HEK293 (cell line): ENCODE measurements around the gene GLIPR1L2.

Experiments
- CTCF ChIA-PET: fragments of 350-600 bp; formaldehyde crosslinking; extraction: SDS; loops from one replicate; lab custom pipeline; 2021; ENCODE audit warnings: antibody characterized with exemption; lab: Yijun Ruan, JAX
- POLR2A ChIA-PET: fragments of 300-600 bp; formaldehyde crosslinking; extraction: SDS; loops from one replicate; lab custom pipeline; 2020; ENCODE audit warnings: antibody characterized with exemption, inconsistent platforms; lab: Yijun Ruan, JAX
- H3K27ac ChIP-seq: fragments of 200-500 bp; sonication (Bioruptor generic); 2 replicates; pipeline ENCODE4 v1.5.1; 2014; ENCODE audit warnings: low read depth, low read length, control low read depth, inconsistent platforms; ENCODE audit errors: extremely low read depth
- H3K36me3 ChIP-seq, 2 experiments: fragments of 200-500 bp in 1 of 2; sonication (Bioruptor generic) in 1 of 2; 1 replicate in 1 of 2; 2 replicates in 1 of 2; pipeline ENCODE4 v1.5.1; 2014 to 2017; ENCODE audit warnings: inconsistent platforms in 2 of 2, low read length in 2 of 2; ENCODE audit not compliant: control insufficient read depth in 2 of 2, insufficient read depth in 1 of 2
- H3K4me1 ChIP-seq: fragments of 200-500 bp; sonication (Bioruptor generic); 2 replicates; pipeline ENCODE4 v1.5.1; 2014; ENCODE audit warnings: mild to moderate bottlenecking, low read length, inconsistent platforms; ENCODE audit not compliant: control insufficient read depth, insufficient read depth
- H3K4me3 ChIP-seq: 2 replicates; pipeline ENCODE4 v1.5.1; 2011; ENCODE audit warnings: low read depth, mild to moderate bottlenecking, control low read depth, low read length, moderate library complexity
- H3K9me3 ChIP-seq: fragments of 200-500 bp; sonication (Bioruptor generic); 2 replicates; pipeline ENCODE4 v1.5.1; 2014; ENCODE audit warnings: low read depth, low read length, inconsistent platforms; ENCODE audit not compliant: control insufficient read depth, insufficient read depth
- GFI1B ChIP-seq: fragments of 450-650 bp; formaldehyde crosslinking; IDR thresholded peaks from 2 replicates; pipeline ENCODE4 v1.5.1; 2016; ENCODE audit warnings: missing biosample characterization, missing genetic modification characterization
- REPIN1 ChIP-seq: fragments of 450-650 bp; formaldehyde crosslinking; IDR thresholded peaks from 2 replicates; pipeline ENCODE4 v1.5.1; 2017; ENCODE audit warnings: missing biosample characterization, missing genetic modification characterization, low read depth
- SP3 ChIP-seq: fragments of 450-650 bp; formaldehyde crosslinking; IDR thresholded peaks from 2 replicates; pipeline ENCODE4 v1.5.1; 2016; ENCODE audit warnings: missing biosample characterization, missing genetic modification characterization
- SP7 ChIP-seq: fragments of 450-650 bp; formaldehyde crosslinking; IDR thresholded peaks from 2 replicates; pipeline ENCODE4 v1.5.1; 2016; ENCODE audit warnings: missing biosample characterization, missing genetic modification characterization
- YY1 ChIP-seq: fragments of 450-650 bp; formaldehyde crosslinking; IDR thresholded peaks from 2 replicates; pipeline ENCODE4 v1.5.1; 2018; ENCODE audit warnings: missing biosample characterization, missing genetic modification characterization
- ZBTB48 ChIP-seq: fragments of 450-650 bp; formaldehyde crosslinking; IDR thresholded peaks from 2 replicates; pipeline ENCODE4 v1.5.1; 2016; ENCODE audit warnings: missing biosample characterization, missing genetic modification characterization
- ZNF132 ChIP-seq: fragments of 450-650 bp; formaldehyde crosslinking; IDR thresholded peaks from 2 replicates; pipeline ENCODE4 v1.5.1; 2017; ENCODE audit warnings: missing biosample characterization, missing genetic modification characterization, borderline replicate concordance
- ZNF157 ChIP-seq: fragments of 450-650 bp; formaldehyde crosslinking; IDR thresholded peaks from 2 replicates; pipeline ENCODE4 v1.5.1; 2016; ENCODE audit warnings: missing biosample characterization, missing genetic modification characterization
- ZNF169 ChIP-seq: fragments of 450-650 bp; formaldehyde crosslinking; IDR thresholded peaks from 2 replicates; pipeline ENCODE4 v1.5.1; 2016; ENCODE audit warnings: missing biosample characterization, missing genetic modification characterization
- ZNF184 ChIP-seq: fragments of 450-650 bp; IDR thresholded peaks from 2 replicates; pipeline ENCODE4 v1.5.1; 2018; ENCODE audit warnings: missing biosample characterization, mild to moderate bottlenecking, missing genetic modification characterization
- ZNF202 ChIP-seq: fragments of 450-650 bp; formaldehyde crosslinking; IDR thresholded peaks from 2 replicates; pipeline ENCODE4 v1.5.1; 2016; ENCODE audit warnings: missing biosample characterization, missing genetic modification characterization, borderline replicate concordance
- ZNF214 ChIP-seq: fragments of 450-650 bp; formaldehyde crosslinking; IDR thresholded peaks from 2 replicates; pipeline ENCODE4 v1.5.1; 2017; ENCODE audit warnings: missing biosample characterization, mild to moderate bottlenecking, missing genetic modification characterization, borderline replicate concordance
- ZNF239 ChIP-seq: fragments of 450-650 bp; formaldehyde crosslinking; IDR thresholded peaks from 2 replicates; pipeline ENCODE4 v1.5.1; 2016; ENCODE audit warnings: missing biosample characterization, missing genetic modification characterization
- ZNF335 ChIP-seq: fragments of 450-650 bp; formaldehyde crosslinking; conservative IDR thresholded peaks from 2 replicates; pipeline ENCODE4 v1.5.1; 2016; ENCODE audit warnings: missing biosample characterization, missing genetic modification characterization
- ZNF341 ChIP-seq: fragments of 450-650 bp; formaldehyde crosslinking; IDR thresholded peaks from 2 replicates; pipeline ENCODE4; 2016; ENCODE audit warnings: low read depth, missing biosample characterization, missing genetic modification characterization
- ZNF426 ChIP-seq: fragments of 450-650 bp; formaldehyde crosslinking; IDR thresholded peaks from 2 replicates; pipeline ENCODE4 v1.5.1; 2017; ENCODE audit warnings: missing biosample characterization, missing genetic modification characterization, mild to moderate bottlenecking, inconsistent platforms, moderate library complexity
- ZNF510 ChIP-seq: fragments of 450-650 bp; formaldehyde crosslinking; IDR thresholded peaks from 2 replicates; pipeline ENCODE4 v1.5.1; 2018; ENCODE audit warnings: mild to moderate bottlenecking, missing genetic modification characterization, missing biosample characterization; ENCODE audit not compliant: insufficient replicate concordance
- ZNF555 ChIP-seq: fragments of 450-650 bp; formaldehyde crosslinking; conservative IDR thresholded peaks from 2 replicates; pipeline ENCODE4 v1.5.1; 2017; ENCODE audit warnings: missing biosample characterization, mild to moderate bottlenecking, missing genetic modification characterization, inconsistent platforms
- ZNF670 ChIP-seq: fragments of 450-650 bp; formaldehyde crosslinking; IDR thresholded peaks from 2 replicates; pipeline ENCODE4 v1.5.1; 2016; ENCODE audit warnings: missing biosample characterization, missing genetic modification characterization, low read depth
- ZNF777 ChIP-seq: fragments of 450-650 bp; formaldehyde crosslinking; IDR thresholded peaks from 2 replicates; pipeline ENCODE4 v1.5.1; 2017; ENCODE audit warnings: missing biosample characterization, missing genetic modification characterization, borderline replicate concordance
- TF ChIP-seq, protein P1 (sequence below): fragments of 450-650 bp; formaldehyde crosslinking; IDR thresholded peaks from 2 replicates; pipeline ENCODE4 v1.5.1; 2016; ENCODE audit warnings: missing biosample characterization, missing genetic modification characterization
- TF ChIP-seq, protein P2 (sequence below): fragments of 450-650 bp; formaldehyde crosslinking; IDR thresholded peaks from 2 replicates; pipeline ENCODE4 v1.5.1; 2016; ENCODE audit warnings: missing biosample characterization, missing genetic modification characterization, borderline replicate concordance
- TF ChIP-seq, protein P3 (sequence below): fragments of 450-650 bp; formaldehyde crosslinking; IDR thresholded peaks from 2 replicates; pipeline ENCODE4 v1.5.1; 2017; ENCODE audit warnings: missing biosample characterization, missing genetic modification characterization

GLIPR1L2 gene

DNA sequence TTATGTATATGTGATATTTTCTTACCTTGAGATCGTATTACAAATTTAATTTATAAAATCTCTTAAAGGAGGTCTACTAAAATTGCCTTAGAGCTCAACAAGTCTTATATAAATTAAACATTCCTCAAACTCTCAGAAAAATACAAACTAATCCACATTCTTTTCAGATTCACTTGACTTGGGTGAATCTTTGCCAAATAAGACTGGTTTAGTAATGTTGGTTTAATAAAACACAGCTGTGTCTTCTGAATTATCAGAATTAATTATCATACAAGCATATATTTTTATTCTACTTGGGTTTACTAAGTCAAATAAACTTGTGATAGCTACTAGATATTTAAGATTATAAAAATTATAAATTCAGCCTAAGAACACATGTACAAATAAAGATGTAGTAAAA is 13.3 kb downstream of the GLIPR1L2 start:
- CTCF ChIA-PET = no interaction called here
- no peak overlapping the region for H3K27ac ChIP-seq
- no peaks in the 10 kb centered on the region for H3K9me3 ChIP-seq
- H3K4me3 ChIP-seq = no peak overlapping the region
- H3K36me3 ChIP-seq = no peaks in the 10 kb centered on the region
- no peaks in the 10 kb centered on the region for H3K4me1 ChIP-seq
- TF ChIP-seq ZNF555 = no peak
- TF ChIP-seq, protein P1, sequence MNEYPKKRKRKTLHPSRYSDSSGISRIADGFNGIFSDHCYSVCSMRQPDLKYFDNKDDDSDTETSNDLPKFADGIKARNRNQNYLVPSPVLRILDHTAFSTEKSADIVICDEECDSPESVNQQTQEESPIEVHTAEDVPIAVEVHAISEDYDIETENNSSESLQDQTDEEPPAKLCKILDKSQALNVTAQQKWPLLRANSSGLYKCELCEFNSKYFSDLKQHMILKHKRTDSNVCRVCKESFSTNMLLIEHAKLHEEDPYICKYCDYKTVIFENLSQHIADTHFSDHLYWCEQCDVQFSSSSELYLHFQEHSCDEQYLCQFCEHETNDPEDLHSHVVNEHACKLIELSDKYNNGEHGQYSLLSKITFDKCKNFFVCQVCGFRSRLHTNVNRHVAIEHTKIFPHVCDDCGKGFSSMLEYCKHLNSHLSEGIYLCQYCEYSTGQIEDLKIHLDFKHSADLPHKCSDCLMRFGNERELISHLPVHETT (tag by site-specific recombination) = no peak
- no peak for TF ChIP-seq ZNF670 (tag by site-specific recombination)
- no peak for TF ChIP-seq ZNF239 (tag by site-specific recombination)
- TF ChIP-seq GFI1B (tag by site-specific recombination) = no peak
- no peak for TF ChIP-seq ZNF202 (tag by site-specific recombination)
- TF ChIP-seq ZNF184 (tag by site-specific recombination) = no peak
- no peak for TF ChIP-seq ZNF335 (tag by site-specific recombination)
- TF ChIP-seq ZNF341 = no peak
- no peak for TF ChIP-seq ZNF777
- TF ChIP-seq ZNF157 (tag by site-specific recombination) = no peak
- TF ChIP-seq, all 188 proteins: peak for 0
- POLR2A ChIA-PET = no interaction called here

DNA sequence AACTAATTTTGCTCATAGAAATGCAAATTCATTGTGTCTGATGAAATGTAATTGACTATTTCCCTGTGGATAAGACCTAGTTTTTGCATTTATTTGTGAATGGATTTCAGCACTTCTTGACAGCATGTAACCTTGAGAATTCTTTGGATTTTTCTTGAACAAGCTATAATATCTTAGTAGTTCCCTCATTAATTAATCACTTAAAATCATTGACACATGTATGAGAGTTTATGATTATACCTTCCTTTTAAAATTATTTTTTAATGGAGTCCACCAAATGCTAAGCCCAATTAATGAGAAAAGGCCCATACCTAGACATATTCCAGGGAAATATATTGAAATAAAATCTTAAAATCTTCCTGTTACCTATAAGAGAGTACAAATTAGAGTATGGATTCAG is 16.8 kb downstream of the GLIPR1L2 start:
- TF ChIP-seq REPIN1 (tag by site-specific recombination) (no peak), ZNF510 (tag by site-specific recombination) (peak; percentile 91)
- CTCF ChIA-PET = interaction anchor here (0.9 to 1.5 kb wide), 2 partner anchors 12 to 16 kb away, joined by 3 to 4 read pairs; no protein-coding TSS in a partner anchor
- no peak overlapping the region for H3K27ac ChIP-seq
- POLR2A ChIA-PET = no interaction called here
- H3K4me3 ChIP-seq = no peak overlapping the region
- H3K36me3 ChIP-seq = no peaks in the 10 kb centered on the region
- no peaks in the 10 kb centered on the region for H3K4me1 ChIP-seq
- H3K9me3 ChIP-seq = no peaks in the 10 kb centered on the region

DNA sequence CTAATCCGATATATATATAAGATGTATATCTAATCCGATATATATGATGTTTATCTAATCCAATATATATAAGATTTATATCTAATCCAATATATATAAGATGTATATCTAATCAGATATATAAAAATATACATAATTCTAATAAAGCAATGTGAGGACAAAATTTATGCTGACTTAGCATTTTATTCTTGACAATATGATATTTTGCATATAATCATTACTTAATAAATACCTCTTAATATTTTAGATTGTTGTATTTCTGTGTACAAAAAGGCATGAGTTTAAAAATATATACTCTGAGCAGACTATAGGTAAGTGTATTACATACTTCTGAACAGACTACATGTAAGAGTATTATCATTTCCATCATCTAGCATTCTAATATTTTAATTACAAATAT is 18.9 kb downstream of the GLIPR1L2 start:
- TF ChIP-seq ZNF555 = no peak
- TF ChIP-seq, protein P2, sequence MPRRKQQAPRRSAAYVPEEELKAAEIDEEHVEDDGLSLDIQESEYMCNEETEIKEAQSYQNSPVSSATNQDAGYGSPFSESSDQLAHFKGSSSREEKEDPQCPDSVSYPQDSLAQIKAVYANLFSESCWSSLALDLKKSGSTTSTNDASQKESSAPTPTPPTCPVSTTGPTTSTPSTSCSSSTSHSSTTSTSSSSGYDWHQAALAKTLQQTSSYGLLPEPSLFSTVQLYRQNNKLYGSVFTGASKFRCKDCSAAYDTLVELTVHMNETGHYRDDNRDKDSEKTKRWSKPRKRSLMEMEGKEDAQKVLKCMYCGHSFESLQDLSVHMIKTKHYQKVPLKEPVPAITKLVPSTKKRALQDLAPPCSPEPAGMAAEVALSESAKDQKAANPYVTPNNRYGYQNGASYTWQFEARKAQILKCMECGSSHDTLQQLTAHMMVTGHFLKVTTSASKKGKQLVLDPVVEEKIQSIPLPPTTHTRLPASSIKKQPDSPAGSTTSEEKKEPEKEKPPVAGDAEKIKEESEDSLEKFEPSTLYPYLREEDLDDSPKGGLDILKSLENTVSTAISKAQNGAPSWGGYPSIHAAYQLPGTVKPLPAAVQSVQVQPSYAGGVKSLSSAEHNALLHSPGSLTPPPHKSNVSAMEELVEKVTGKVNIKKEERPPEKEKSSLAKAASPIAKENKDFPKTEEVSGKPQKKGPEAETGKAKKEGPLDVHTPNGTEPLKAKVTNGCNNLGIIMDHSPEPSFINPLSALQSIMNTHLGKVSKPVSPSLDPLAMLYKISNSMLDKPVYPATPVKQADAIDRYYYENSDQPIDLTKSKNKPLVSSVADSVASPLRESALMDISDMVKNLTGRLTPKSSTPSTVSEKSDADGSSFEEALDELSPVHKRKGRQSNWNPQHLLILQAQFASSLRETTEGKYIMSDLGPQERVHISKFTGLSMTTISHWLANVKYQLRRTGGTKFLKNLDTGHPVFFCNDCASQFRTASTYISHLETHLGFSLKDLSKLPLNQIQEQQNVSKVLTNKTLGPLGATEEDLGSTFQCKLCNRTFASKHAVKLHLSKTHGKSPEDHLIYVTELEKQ (tag by site-specific recombination) = no peak
- no peak for TF ChIP-seq SP7 (tag by site-specific recombination)
- no peak for TF ChIP-seq SP3 (tag by site-specific recombination)
- no peak for TF ChIP-seq ZNF169 (tag by site-specific recombination)
- TF ChIP-seq ZNF426 = no peak
- TF ChIP-seq YY1 (tag by site-specific recombination) = no peak
- TF ChIP-seq ZNF132 = no peak
- TF ChIP-seq ZBTB48 = no peak
- TF ChIP-seq ZNF214 (tag by site-specific recombination) = no peak
- TF ChIP-seq, protein P3, sequence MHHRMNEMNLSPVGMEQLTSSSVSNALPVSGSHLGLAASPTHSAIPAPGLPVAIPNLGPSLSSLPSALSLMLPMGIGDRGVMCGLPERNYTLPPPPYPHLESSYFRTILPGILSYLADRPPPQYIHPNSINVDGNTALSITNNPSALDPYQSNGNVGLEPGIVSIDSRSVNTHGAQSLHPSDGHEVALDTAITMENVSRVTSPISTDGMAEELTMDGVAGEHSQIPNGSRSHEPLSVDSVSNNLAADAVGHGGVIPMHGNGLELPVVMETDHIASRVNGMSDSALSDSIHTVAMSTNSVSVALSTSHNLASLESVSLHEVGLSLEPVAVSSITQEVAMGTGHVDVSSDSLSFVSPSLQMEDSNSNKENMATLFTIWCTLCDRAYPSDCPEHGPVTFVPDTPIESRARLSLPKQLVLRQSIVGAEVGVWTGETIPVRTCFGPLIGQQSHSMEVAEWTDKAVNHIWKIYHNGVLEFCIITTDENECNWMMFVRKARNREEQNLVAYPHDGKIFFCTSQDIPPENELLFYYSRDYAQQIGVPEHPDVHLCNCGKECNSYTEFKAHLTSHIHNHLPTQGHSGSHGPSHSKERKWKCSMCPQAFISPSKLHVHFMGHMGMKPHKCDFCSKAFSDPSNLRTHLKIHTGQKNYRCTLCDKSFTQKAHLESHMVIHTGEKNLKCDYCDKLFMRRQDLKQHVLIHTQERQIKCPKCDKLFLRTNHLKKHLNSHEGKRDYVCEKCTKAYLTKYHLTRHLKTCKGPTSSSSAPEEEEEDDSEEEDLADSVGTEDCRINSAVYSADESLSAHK = no peak
- H3K4me3 ChIP-seq = no peak overlapping the region
- CTCF ChIA-PET = interaction anchor here (0.7 kb wide), 1 partner anchor 14 kb away, joined by 5 read pairs; no protein-coding TSS in a partner anchor

More for the DNA sequence above, 18.9 kb downstream of the GLIPR1L2 start:
- POLR2A ChIA-PET = no interaction called here
- Histone ChIP-seq H3K9me3 (no peaks in the 10 kb centered on the region), H3K27ac (no peak overlapping the region), H3K36me3 (no peaks in the 10 kb centered on the region), H3K4me1 (no peaks in the 10 kb centered on the region)
